ENCODE measurements around the gene GOLGA1.

The GOLGA1 gene

GRCh38 chr9:124886461-124886860 lies 54.4 kb downstream of the GOLGA1 start:
- no peak for DNase-seq (ENCODE audit: low read depth, low spot score)

GRCh38 chr9:124885551-124885950 lies 55.3 kb downstream of the GOLGA1 start:
- DNase-seq (ENCODE audit: low read depth, low spot score), result no peak

- DNase-seq (ENCODE audit: low read depth, low spot score), result no peak
These were observed 56.5 kb downstream of the GOLGA1 start for GRCh38 chr9:124884376-124884775.

- no peak for DNase-seq (ENCODE audit: low read depth, low spot score)
These were observed 58.7 kb downstream of the GOLGA1 start for GRCh38 chr9:124882231-124882630.

GRCh38 chr9:124881138-124881743 lies 59.6 kb downstream of the GOLGA1 start:
- DNase-seq (ENCODE audit: low read depth, low spot score), result no peak

- DNase-seq (ENCODE audit: low read depth, low spot score), result no peak
These were observed 60.4 kb downstream of the GOLGA1 start for GRCh38 chr9:124880501-124880900.

- DNase-seq (ENCODE audit: low read depth, low spot score), result no peak
These were observed 61.7 kb downstream of the GOLGA1 start for GRCh38 chr9:124879226-124879625.

- no peak for DNase-seq (ENCODE audit: low read depth, low spot score)
These were observed 62.4 kb downstream of the GOLGA1 start for GRCh38 chr9:124878518-124878917.

GRCh38 chr9:124878021-124878420 lies 62.9 kb downstream of the GOLGA1 start:
- DNase-seq (ENCODE audit: low read depth, low spot score), result no peak

- no peak for DNase-seq (ENCODE audit: low read depth, low spot score)
These were observed 63.7 kb downstream of the GOLGA1 start for GRCh38 chr9:124877021-124877782.

- DNase-seq (ENCODE audit: low read depth, low spot score), result no peak
These were observed 65.4 kb downstream of the GOLGA1 start for GRCh38 chr9:124875501-124875900.

- DNase-seq (ENCODE audit: low read depth, low spot score), result no peak
These were observed 67.2 kb downstream of the GOLGA1 start for GRCh38 chr9:124873664-124874063.

GRCh38 chr9:124871156-124871561 lies 69.7 kb downstream of the GOLGA1 start:
- DNase-seq (ENCODE audit: low read depth, low spot score), result no peak

GRCh38 chr9:124870723-124871122 lies 70.2 kb downstream of the GOLGA1 start:
- DNase-seq (ENCODE audit: low read depth, low spot score), result no peak

- no peak for DNase-seq (ENCODE audit: low read depth, low spot score)
These were observed 70.8 kb downstream of the GOLGA1 start for GRCh38 chr9:124869986-124870560.

- no peak for DNase-seq (ENCODE audit: low read depth, low spot score)
These were observed 71.4 kb downstream of the GOLGA1 start for GRCh38 chr9:124869466-124869985.

- DNase-seq (ENCODE audit: low read depth, low spot score), result peak; percentile 41
These were observed 72.1 kb downstream of the GOLGA1 start for GRCh38 chr9:124868511-124869465.

- no peak for DNase-seq (ENCODE audit: low read depth, low spot score)
These were observed 77.5 kb downstream of the GOLGA1 start for GRCh38 chr9:124863371-124863871.

- DNase-seq (ENCODE audit: low read depth, low spot score), result peak; percentile 79
These were observed 79.3 kb downstream of the GOLGA1 start, which contains the start of the genes ARPC5L and RPL35 for GRCh38 chr9:124861342-124862229. Gene ARPC5L (plus strand): TSS chr9:124862130. CDS start chr9:124869291, 7,161 bp downstream. Gene RPL35 (minus strand): TSS chr9:124861957. CDS start chr9:124861912, 45 bp downstream.
